ENCODE data around the gene GNAQ. TPM values are rescaled to one million over a fixed set of nuclear protein-coding genes. Genes with fewer than 3 reads are reported as not detected.
"Not testable (repeated sequence)": the region's sequence is repeated elsewhere in the genome, so short reads cannot be mapped to it uniquely, and the experiment has no call there.

GNAQ gene
- total RNA-seq, 1 donor from 2014 or later = 0.20 TPM

DNA sequence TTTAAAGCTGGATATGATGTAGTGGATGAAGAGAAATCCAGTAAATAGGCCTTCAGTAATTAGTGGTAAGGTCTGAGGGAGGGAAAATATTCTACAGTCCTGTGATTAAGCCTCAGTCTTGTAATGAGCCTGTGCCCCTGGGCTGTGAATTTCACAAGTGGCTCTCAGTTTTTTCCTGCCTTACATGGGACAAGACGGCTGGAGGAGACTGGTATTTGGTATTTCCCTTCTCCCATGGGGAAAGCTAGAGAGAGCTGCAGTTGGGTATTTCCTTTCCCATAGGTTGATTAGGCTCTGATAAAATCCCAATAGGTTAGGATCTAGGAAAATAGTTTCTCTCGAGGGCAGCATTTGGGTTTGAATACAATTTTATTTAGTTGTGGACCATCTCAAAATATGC is 321.3 kb downstream of the GNAQ start:
- no peak for ATAC-seq (ENCODE audit: low read depth)

DNA sequence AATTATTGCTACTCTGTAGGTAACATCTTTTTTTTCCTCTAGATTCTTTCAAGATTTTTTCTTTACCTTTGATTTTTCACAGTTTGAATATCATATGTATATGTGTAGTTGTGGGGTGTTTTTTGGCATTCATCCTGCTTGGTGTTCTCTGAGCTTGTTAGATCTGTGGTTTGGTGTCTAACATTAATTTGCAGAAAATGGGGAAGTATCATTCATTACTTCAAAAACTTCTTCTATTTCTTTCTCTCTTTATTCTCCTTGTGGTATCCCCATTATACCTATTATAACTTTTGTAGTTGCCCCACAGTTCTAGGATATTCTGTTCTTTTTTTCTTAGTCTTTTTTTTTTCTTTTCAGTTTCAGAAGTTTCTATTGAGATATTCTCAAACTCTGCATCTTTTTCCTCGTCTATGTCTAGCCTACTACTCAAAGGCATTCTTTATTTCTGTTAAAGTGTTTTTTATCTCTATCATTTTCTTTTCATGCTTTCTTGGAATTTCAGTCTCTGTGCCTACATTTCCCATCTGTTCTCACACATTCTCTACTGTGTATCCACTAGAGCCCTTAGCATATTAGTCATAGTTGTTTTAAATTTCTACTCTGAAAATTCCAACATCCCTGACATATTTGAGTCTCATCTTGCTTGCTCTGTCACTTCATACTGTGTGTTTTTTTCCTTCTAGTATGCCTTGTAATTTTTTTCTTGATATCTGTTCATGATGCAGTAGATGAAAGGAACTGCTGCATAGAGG is 323.4 kb downstream of the GNAQ start:
- H3K27ac Mint-ChIP-seq = no peak overlapping the region
- ATAC-seq (ENCODE audit: low read depth) (no peak), DNase-seq (no peak)
- H3K4me3 Mint-ChIP-seq = no peak overlapping the region
- ChIA-PET CTCF (no interaction called here), POLR2A (no interaction called here)
- peaks cover 2% of the 10 kb centered on the region for H3K27me3 Mint-ChIP-seq
- TF ChIP-seq, protein P1, sequence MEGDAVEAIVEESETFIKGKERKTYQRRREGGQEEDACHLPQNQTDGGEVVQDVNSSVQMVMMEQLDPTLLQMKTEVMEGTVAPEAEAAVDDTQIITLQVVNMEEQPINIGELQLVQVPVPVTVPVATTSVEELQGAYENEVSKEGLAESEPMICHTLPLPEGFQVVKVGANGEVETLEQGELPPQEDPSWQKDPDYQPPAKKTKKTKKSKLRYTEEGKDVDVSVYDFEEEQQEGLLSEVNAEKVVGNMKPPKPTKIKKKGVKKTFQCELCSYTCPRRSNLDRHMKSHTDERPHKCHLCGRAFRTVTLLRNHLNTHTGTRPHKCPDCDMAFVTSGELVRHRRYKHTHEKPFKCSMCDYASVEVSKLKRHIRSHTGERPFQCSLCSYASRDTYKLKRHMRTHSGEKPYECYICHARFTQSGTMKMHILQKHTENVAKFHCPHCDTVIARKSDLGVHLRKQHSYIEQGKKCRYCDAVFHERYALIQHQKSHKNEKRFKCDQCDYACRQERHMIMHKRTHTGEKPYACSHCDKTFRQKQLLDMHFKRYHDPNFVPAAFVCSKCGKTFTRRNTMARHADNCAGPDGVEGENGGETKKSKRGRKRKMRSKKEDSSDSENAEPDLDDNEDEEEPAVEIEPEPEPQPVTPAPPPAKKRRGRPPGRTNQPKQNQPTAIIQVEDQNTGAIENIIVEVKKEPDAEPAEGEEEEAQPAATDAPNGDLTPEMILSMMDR (IDR thresholded peaks at IDR 0.05) = no peak
- intact Hi-C loops (cut with micrococcal nuclease) = no loop called here
- H3K9me3 Mint-ChIP-seq = peaks cover 14% of the 10 kb centered on the region
- H3K4me1 Mint-ChIP-seq = peaks cover 17% of the 10 kb centered on the region
- no peaks in the 10 kb centered on the region for H3K36me3 Mint-ChIP-seq (ENCODE audit: low read depth)

More for the DNA sequence above, 321.3 kb downstream of the GNAQ start:
- CTCF ChIA-PET = no interaction called here
- intact Hi-C loops (cut with micrococcal nuclease) = no loop called here
- POLR2A ChIA-PET = no interaction called here
- Mint-ChIP-seq H3K27ac (no peak overlapping the region), H3K9me3 (peaks cover 14% of the 10 kb centered on the region), H3K4me1 (peaks cover 17% of the 10 kb centered on the region), H3K4me3 (no peak overlapping the region), H3K36me3 (ENCODE audit: low read depth) (no peaks in the 10 kb centered on the region), H3K27me3 (no peaks in the 10 kb centered on the region)
- DNase-seq = no peak
- TF ChIP-seq, protein P1 (IDR thresholded peaks at IDR 0.05) = no peak

DNA sequence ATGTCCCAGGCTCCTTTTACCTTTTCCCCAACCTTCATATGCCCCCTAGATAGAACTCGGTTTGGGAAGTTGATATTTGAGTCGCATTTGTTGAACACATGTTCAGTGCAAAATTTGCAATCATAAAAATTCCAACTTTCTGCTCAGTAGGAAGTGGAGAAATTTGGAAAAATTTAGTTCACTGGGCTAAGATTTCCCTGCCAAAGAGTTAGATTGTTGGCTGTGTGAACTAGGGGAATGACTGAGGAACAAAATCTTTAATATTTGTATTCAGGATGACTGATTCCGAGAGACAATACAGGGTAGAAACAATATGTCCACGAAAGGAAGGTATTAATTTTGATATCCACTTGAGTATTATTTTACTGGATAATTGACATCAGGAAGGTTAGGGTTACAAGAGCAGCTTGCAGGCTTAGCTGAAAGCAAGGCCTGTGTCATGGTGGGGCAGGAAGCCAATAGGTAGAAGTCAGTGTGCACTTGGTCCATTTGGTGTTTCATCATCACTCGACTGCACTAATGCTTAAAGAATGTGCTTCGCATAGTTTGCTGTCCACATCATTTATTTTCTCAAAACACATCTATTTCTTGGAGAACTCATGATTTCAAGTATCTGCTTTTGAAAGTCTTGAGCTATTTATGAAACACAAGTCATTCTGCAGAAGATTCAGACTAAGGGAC is 324.1 kb downstream of the GNAQ start:
- no peaks in the 10 kb centered on the region for H3K36me3 Mint-ChIP-seq (ENCODE audit: low read depth)
- ATAC-seq (ENCODE audit: low read depth) (no peak), DNase-seq (no peak)
- TF ChIP-seq, protein P1 (IDR thresholded peaks at IDR 0.05) = no peak
- CTCF ChIA-PET = no interaction called here
- no peak overlapping the region for H3K4me3 Mint-ChIP-seq
- POLR2A ChIA-PET = no interaction called here
- H3K9me3 Mint-ChIP-seq = peaks cover 14% of the 10 kb centered on the region
- peaks cover 17% of the 10 kb centered on the region for H3K4me1 Mint-ChIP-seq
- intact Hi-C loops (cut with micrococcal nuclease) = no loop called here
- H3K27ac Mint-ChIP-seq = no peak overlapping the region
- H3K27me3 Mint-ChIP-seq = peaks cover 2% of the 10 kb centered on the region

DNA sequence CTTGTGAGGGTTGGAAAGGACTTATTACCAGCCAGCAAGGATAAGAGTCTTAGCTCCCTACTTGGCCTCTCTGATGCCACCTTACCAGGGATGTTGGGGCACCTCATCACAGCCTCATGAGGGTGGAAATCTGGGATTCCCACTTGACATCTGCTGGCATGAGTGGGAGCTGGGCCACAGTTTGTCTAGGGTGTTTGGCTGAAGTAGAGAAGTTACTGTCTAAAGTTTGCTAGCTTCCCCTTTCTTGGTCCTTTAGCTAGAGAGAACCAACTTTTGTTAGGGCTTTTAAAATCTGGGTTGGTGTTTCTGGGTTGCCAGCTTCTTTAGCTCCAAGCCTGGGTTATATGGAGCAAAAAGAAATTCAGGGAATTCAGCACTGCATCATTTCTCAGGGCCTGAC is 326.0 kb downstream of the GNAQ start:
- Mint-ChIP-seq H3K27me3 (peaks cover 2% of the 10 kb centered on the region), H3K36me3 (ENCODE audit: low read depth) (no peaks in the 10 kb centered on the region), H3K9me3 (peaks cover 14% of the 10 kb centered on the region), H3K4me1 (peaks cover 14% of the 10 kb centered on the region), H3K4me3 (no peak overlapping the region), H3K27ac (no peak overlapping the region)
- TF ChIP-seq, protein P1 (IDR thresholded peaks at IDR 0.05) = no peak
- intact Hi-C loops (cut with micrococcal nuclease) = no loop called here
- ATAC-seq (ENCODE audit: low read depth) = no peak
- CTCF ChIA-PET = no interaction called here
- POLR2A ChIA-PET = no interaction called here
- no peak for DNase-seq

DNA sequence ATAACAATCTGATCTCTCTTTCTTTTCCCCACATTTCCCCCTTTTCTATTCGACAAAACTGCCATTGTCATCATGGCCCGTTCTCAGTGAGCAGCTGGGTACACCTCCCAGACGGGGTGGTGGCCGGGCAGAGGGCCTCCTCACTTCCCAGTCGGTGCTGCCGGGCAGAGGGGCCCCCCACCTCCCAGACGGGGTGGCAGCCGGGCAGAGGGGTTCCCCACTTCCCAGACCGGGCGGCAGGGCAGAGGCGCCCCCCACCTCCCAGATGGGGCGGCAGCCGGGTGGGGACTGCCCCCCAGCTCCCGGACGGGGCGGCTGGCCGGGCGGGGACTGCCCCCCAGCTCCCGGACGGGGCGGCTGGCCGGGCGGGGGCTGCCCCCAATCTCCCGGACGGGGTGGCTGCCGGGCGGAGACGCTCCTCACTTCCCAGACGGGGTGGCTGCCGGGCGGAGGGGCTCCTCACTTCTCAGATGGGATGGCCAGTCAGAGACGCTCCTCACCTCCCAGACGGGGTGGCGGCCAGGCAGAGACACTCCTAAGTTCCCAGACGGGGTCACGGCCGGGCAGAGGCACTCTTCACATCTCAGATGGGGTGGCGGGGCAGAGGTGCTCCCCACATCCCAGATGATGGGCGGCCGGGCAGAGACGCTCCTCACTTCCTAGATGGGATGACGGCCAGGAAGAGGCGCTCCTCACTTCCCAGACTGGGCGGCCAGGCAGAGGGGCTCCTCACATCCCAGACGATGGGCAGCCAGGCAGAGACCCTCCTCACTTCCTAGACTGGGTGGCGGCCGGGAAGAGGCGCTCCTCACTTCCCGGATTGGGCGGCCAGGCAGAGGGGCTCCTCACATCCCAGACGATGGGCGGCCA is 328.9 kb downstream of the GNAQ start:
- H3K4me3 Mint-ChIP-seq; H3K27me3 Mint-ChIP-seq; H3K9me3 Mint-ChIP-seq; H3K4me1 Mint-ChIP-seq; DNase-seq; ATAC-seq (ENCODE audit: low read depth); intact Hi-C loops (cut with micrococcal nuclease); H3K27ac Mint-ChIP-seq; H3K36me3 Mint-ChIP-seq (ENCODE audit: low read depth); CTCF ChIA-PET; POLR2A ChIA-PET: not testable (repeated sequence)
